NCI-H526 treated with DMSO at 0.1 percent for 48 hours (cell line): ENCODE results near the gene GLIPR2.
"Not testable (repeated sequence)": the region's sequence is repeated elsewhere in the genome, so short reads cannot be mapped to it uniquely, and the experiment has no call there.

Experiments
- DNase-seq: peaks from one replicate; lab custom pipeline; 2025; lab: John Stamatoyannopoulos, UW

The GLIPR2 gene

GRCh38 chr9:36136272-36136893 is at the start of gene GLIPR2:
Gene GLIPR2 (plus strand): TSS chr9:36136733. CDS start chr9:36136779, 46 bp downstream.
- peak; percentile 11 for DNase-seq

- DNase-seq: not testable (repeated sequence)
Measured at GRCh38 chr9:36087054-36087453, 49.5 kb upstream of the GLIPR2 start.

GRCh38 chr9:36088020-36088419 is 48.5 kb upstream of the GLIPR2 start:
- DNase-seq: no peak

- no peak for DNase-seq
Measured at GRCh38 chr9:36091026-36091953, 45.2 kb upstream of the GLIPR2 start.

GRCh38 chr9:36092014-36092413 is 44.5 kb upstream of the GLIPR2 start:
- no peak for DNase-seq

GRCh38 chr9:36092509-36093215 is 43.9 kb upstream of the GLIPR2 start:
- no peak for DNase-seq

- no peak for DNase-seq
Measured at GRCh38 chr9:36093384-36093783, 43.1 kb upstream of the GLIPR2 start.

GRCh38 chr9:36099718-36100117 is 36.8 kb upstream of the GLIPR2 start:
- DNase-seq: no peak

GRCh38 chr9:36100532-36100931 is 36.0 kb upstream of the GLIPR2 start:
- no peak for DNase-seq

- DNase-seq: no peak
Measured at GRCh38 chr9:36101916-36102741, 34.4 kb upstream of the GLIPR2 start.

- peak; percentile 62 for DNase-seq
Measured at GRCh38 chr9:36102742-36103495, 33.6 kb upstream of the GLIPR2 start.

- no peak for DNase-seq
Measured at GRCh38 chr9:36109071-36109470, 27.5 kb upstream of the GLIPR2 start.

GRCh38 chr9:36110434-36110833 is 26.1 kb upstream of the GLIPR2 start:
- no peak for DNase-seq

GRCh38 chr9:36112516-36112915 is 24.0 kb upstream of the GLIPR2 start:
- no peak for DNase-seq

- no peak for DNase-seq
Measured at GRCh38 chr9:36113999-36114398, 22.5 kb upstream of the GLIPR2 start.

- no peak for DNase-seq
Measured at GRCh38 chr9:36116593-36116992, 19.9 kb upstream of the GLIPR2 start.

GRCh38 chr9:36118201-36118600 is 18.3 kb upstream of the GLIPR2 start:
- DNase-seq: no peak

GRCh38 chr9:36118706-36119105 is 17.8 kb upstream of the GLIPR2 start:
- DNase-seq: no peak

GRCh38 chr9:36119476-36119875 is 17.1 kb upstream of the GLIPR2 start:
- DNase-seq: no peak

- no peak for DNase-seq
Measured at GRCh38 chr9:36120705-36121104, 15.8 kb upstream of the GLIPR2 start.

- DNase-seq: no peak
Measured at GRCh38 chr9:36121971-36122370, 14.6 kb upstream of the GLIPR2 start.
